CD4-positive, CD25-positive, alpha-beta regulatory T cell (primary cell): ENCODE data around the gene PIP5K1C. TPM values are rescaled to one million over a fixed set of nuclear protein-coding genes. Genes with fewer than 3 reads are reported as not detected.

Experiments used
- ATAC-seq, 2 donors: fragments of 150-1000 bp; cut with Tn5 transposase; one replicate each; pipeline ENCODE4 v1.10.0; 2021; ENCODE audit warnings: low read depth in 2 of 2, moderate number of reproducible peaks in 2 of 2, moderate library complexity in 1 of 2
- DNase-seq, 3 donors: peaks; one replicate each; pipeline versions ENCODE4 v3.0.0 to v3.0.0-alpha.2; 2012 to 2022; ENCODE audit warnings: mixed read lengths in 1 of 3
- H3K27ac ChIP-seq: one replicate; pipeline ENCODE4 v1.7.0; 2013; ENCODE audit warnings: mild to moderate bottlenecking, low read length; ENCODE audit not compliant: insufficient read depth, poor library complexity, severe bottlenecking
- H3K27me3 ChIP-seq: one replicate; pipeline ENCODE4 v1.7.0; 2013; ENCODE audit warnings: low read length; ENCODE audit not compliant: control insufficient read depth, insufficient read depth
- H3K36me3 ChIP-seq: one replicate; pipeline ENCODE4 v1.7.0; 2013; ENCODE audit warnings: mild to moderate bottlenecking, low read length, moderate library complexity; ENCODE audit not compliant: control insufficient read depth, insufficient read depth
- H3K4me1 ChIP-seq: 2 replicates; pipeline ENCODE4 v1.7.0; 2013; ENCODE audit warnings: mild to moderate bottlenecking, low read length; ENCODE audit not compliant: insufficient read depth, control insufficient read depth, poor library complexity, severe bottlenecking
- H3K4me3 ChIP-seq: one replicate; pipeline ENCODE4 v1.7.0; 2013; ENCODE audit warnings: low read depth, mild to moderate bottlenecking, low read length, moderate library complexity
- H3K9me3 ChIP-seq, 2 experiments: 1 replicate in 1 of 2; 2 replicates in 1 of 2; pipeline ENCODE4 v1.7.0; 2013; ENCODE audit warnings: low read length in 2 of 2, mild to moderate bottlenecking in 1 of 2, moderate library complexity in 1 of 2; ENCODE audit not compliant: control insufficient read depth in 2 of 2
- H3K27ac Mint-ChIP-seq, 3 donors: one replicate each; pipeline ENCODE4 v1.8.0; 2020 to 2022; ENCODE audit warnings: mild to moderate bottlenecking in 3 of 3, mixed read lengths in 3 of 3, moderate library complexity in 2 of 3
- H3K27me3 Mint-ChIP-seq: one replicate; pipeline ENCODE4 v1.8.0; 2022; ENCODE audit warnings: mild to moderate bottlenecking, mixed read lengths
- H3K36me3 Mint-ChIP-seq: one replicate; pipeline ENCODE4 v1.8.0; 2020; ENCODE audit warnings: mixed read lengths
- H3K4me1 Mint-ChIP-seq, 4 donors: one replicate each; pipeline ENCODE4 v1.8.0; 2020 to 2022; ENCODE audit warnings: mixed read lengths in 4 of 4, mild to moderate bottlenecking in 1 of 4
- H3K4me3 Mint-ChIP-seq, 4 donors: one replicate each; pipeline ENCODE4 v1.8.0; 2020 to 2022; ENCODE audit warnings: mild to moderate bottlenecking in 4 of 4, mixed read lengths in 4 of 4, moderate library complexity in 3 of 4
- H3K9me3 Mint-ChIP-seq, 7 donors: one replicate each; pipeline ENCODE4 v1.8.0; 2020 to 2022; ENCODE audit warnings: mixed read lengths in 7 of 7, mild to moderate bottlenecking in 3 of 7, moderate library complexity in 2 of 7
- polyA plus RNA-seq, 4 donors: library from polyadenylated mRNA; unstranded; fragments of 300-500 nt; fragmentation: Illumina TruSeq; gene quantifications; one replicate each; pipeline ENCODE4 v1.2.3, GENCODE V29; 2021
- total RNA-seq: library from RNA; stranded (reverse); gene quantifications from one replicate; pipeline ENCODE4 v1.2.3, GENCODE V29; 2022

Gene PIP5K1C
- total and polyA plus RNA-seq, 5 donors from 2014 or later: 3.8 to 28.1 (median 4.5) TPM

DNA sequence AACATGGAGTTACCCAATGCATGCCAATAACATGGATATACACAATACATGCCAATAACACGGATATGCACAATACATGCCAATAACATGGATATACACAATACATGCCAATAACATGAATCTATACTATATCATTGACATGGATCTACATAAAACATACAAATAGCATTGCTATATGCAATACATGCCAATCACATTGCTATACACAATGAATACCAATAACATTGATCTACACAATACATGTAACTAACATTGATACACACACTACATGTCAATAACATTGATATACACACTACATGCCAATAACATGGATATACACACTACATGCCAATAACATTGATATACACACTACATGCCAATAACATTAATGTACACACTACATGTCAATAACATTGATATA, 932 bp upstream of the PIP5K1C start:
- Mint-ChIP-seq H3K36me3 (no peaks in the 10 kb centered on the region), H3K4me1 (peaks cover 0 to 39% (median 13%) of the 10 kb centered on the region in 4 donors), H3K4me3 (peak overlapping the region; percentile 59 to 79 (median 70)), H3K27me3 (peaks cover 11% of the 10 kb centered on the region), H3K9me3 (no peaks in the 10 kb centered on the region), H3K27ac (peak overlapping the region in 2 of 3 donors; percentile 84 to 88)
- no peak overlapping the region for H3K4me3 ChIP-seq
- H3K27me3 ChIP-seq: no peaks in the 10 kb centered on the region
- peaks cover 19% of the 10 kb centered on the region for H3K4me1 ChIP-seq
- H3K36me3 ChIP-seq: no peaks in the 10 kb centered on the region
- H3K27ac ChIP-seq: no peak overlapping the region
- no peaks in the 10 kb centered on the region for H3K9me3 ChIP-seq
- no peak for ATAC-seq
- no peak for DNase-seq

DNA sequence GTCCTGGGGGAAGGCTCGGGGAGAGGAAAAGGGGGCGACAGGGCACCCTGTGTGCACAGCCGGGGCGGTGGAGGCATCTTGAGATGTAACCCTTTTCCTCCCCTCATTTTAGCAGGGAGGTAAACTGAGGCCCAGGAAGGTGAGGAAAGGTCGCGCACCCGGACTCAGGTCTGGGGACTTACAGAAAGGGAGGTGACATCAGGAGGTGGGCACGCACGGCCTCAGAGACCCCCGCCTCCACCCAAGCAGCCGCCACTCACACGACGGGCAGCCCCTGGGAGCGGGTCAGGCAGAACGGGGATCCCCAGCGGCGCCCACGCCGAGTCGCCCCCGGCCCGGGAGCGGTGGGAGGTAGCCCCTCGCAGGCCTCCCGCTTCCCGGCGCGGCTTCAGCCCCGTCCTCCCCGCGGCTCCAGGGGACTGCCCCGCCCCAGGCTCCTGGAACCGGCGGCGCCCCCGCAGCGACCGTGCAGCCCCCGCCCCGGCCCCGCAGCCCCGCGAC, 477 bp downstream of the PIP5K1C start:
- Mint-ChIP-seq H3K4me3 (peak overlapping the region; percentile 90 to 96 (median 92)), H3K27me3 (no peaks in the 10 kb centered on the region), H3K9me3 (no peaks in the 10 kb centered on the region), H3K4me1 (peaks cover 0 to 39% (median 11%) of the 10 kb centered on the region in 4 donors), H3K27ac (peak overlapping the region in 2 of 3 donors; percentile 88 to 89), H3K36me3 (no peaks in the 10 kb centered on the region)
- H3K27me3 ChIP-seq: no peaks in the 10 kb centered on the region
- DNase-seq: no peak
- H3K4me1 ChIP-seq: peaks cover 17% of the 10 kb centered on the region
- H3K36me3 ChIP-seq: no peaks in the 10 kb centered on the region
- ATAC-seq: no peak
- no peaks in the 10 kb centered on the region for H3K9me3 ChIP-seq
- H3K27ac ChIP-seq: no peak overlapping the region
- H3K4me3 ChIP-seq: peak overlapping the region; percentile 53

DNA sequence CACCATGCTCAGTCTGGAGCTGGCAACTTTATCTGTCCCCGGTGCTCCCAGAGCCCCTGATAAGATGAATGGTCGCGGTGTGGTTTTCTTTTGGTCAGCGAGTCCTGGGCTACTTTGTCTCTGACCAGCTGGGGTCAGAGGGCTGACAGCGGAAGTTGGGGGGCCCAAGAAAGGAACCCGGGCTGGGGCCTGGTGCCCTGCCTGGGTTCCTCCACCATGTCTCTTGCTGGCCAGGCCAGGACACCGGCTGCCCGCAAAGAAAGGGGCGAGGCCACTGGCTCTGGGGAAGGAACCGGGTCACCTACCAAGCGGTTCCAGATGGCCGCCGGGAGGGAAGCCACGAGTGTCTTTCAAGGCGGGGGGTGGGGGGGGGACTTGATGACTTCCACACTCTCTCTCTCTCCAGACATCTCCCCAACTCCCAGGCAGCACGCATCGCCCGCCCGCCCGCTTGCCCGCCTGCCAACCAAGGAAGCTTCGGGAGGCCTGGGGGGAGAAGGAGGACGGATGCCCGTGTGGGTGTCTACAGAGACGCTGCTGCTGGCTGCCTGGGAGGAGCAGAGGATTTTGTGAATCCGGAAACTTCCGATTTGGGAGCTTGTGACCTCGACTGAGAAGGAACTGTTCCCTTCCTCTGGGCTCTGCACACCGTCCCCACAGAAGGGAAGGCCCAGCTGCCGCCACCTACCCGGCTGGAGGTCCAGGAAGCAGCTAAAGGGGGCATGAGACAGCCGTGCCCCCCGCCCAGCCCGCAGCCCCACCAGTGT, 1.1 kb downstream of the PIP5K1C start:
- Histone ChIP-seq H3K9me3 (no peaks in the 10 kb centered on the region), H3K4me1 (peaks cover 17% of the 10 kb centered on the region), H3K36me3 (no peaks in the 10 kb centered on the region), H3K4me3 (peak overlapping the region; percentile 53), H3K27ac (no peak overlapping the region), H3K27me3 (no peaks in the 10 kb centered on the region)
- ATAC-seq (no peak), DNase-seq (peak in 1 of 3 donors; percentile 54)
- Mint-ChIP-seq H3K4me1 (peaks cover 0 to 43% (median 11%) of the 10 kb centered on the region in 4 donors), H3K4me3 (peak overlapping the region; percentile 90 to 96 (median 92)), H3K27ac (peak overlapping the region in 2 of 3 donors; percentile 88 to 89), H3K9me3 (no peaks in the 10 kb centered on the region), H3K27me3 (no peaks in the 10 kb centered on the region), H3K36me3 (no peaks in the 10 kb centered on the region)

DNA sequence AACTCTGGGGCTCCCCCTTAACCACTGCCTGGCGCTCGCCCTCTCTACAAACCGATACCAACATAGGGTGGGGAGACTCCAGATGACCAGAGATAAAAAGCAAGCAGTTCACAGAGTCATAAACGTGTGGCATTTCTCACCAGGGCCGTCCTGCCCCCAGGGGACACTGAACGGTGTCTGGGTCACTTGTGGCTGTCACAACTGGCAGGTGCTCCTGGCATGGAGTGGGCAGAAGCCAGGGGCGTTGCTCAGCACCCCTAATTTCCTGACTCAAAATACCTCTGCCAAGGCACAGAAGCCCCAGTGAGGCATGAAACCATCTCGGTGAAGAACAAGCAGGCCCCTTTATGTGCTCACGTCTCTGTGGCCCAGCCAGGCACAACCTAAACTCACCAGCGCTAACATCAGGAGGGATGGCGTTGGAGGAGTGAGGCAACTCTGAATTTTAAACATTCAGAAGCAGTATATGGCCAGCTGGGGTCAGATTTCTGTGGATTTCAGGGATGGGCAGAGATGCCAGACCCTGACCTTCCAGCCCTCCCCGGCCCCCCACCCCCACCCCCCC, 1.8 kb downstream of the PIP5K1C start:
- Histone ChIP-seq H3K4me1 (peaks cover 17% of the 10 kb centered on the region), H3K9me3 (no peaks in the 10 kb centered on the region), H3K4me3 (no peak overlapping the region), H3K36me3 (no peaks in the 10 kb centered on the region), H3K27me3 (no peaks in the 10 kb centered on the region), H3K27ac (no peak overlapping the region)
- H3K36me3 Mint-ChIP-seq: no peaks in the 10 kb centered on the region
- no peak for ATAC-seq
- H3K9me3 Mint-ChIP-seq: no peaks in the 10 kb centered on the region
- no peaks in the 10 kb centered on the region for H3K27me3 Mint-ChIP-seq
- peaks cover 0 to 43% (median 11%) of the 10 kb centered on the region in 4 donors for H3K4me1 Mint-ChIP-seq
- no peak for DNase-seq
- H3K4me3 Mint-ChIP-seq: peak overlapping the region; percentile 54 to 91 (median 86)
- peak overlapping the region in 1 of 3 donors; percentile 88 for H3K27ac Mint-ChIP-seq

DNA sequence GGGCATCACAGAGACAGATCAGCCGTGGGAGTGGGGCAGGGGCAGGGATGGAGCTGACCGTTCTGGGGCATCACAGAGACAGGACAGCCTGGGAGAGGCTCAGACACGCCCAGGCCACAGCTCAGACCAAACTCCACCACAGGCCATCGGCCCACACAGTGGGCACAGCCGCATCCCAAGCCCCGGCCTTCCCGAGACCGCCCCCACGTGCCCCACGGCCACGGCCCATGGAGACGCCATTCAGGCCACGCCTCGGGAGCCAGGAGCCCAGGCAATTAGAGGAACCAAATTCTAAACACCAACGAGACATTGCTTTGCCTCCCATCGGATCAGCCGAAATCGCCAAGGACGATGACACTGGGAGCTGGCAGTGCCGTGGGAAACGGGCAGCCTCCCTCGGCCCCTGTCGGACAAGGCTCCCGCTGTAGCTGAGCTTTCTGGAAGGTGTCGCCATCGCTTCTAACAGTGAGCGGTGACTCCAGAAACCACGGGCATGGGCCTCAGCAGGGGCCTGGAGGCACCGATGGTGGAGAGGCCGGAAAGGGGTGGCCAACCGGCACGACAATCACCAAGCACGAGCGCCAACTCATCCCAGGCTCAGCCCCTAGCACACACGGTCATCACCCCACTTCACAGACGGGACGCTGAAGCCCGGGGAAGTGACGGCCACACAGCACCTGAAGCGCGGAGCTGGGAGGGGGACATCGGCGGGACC, 2.4 kb downstream of the PIP5K1C start:
- Mint-ChIP-seq H3K9me3 (no peaks in the 10 kb centered on the region), H3K4me3 (peak overlapping the region; percentile 83 to 91 (median 86)), H3K27ac (peak overlapping the region in 1 of 3 donors; percentile 88), H3K27me3 (no peaks in the 10 kb centered on the region), H3K36me3 (no peaks in the 10 kb centered on the region), H3K4me1 (peaks cover 0 to 44% (median 11%) of the 10 kb centered on the region in 4 donors)
- ATAC-seq (no peak), DNase-seq (no peak)
- no peak overlapping the region for H3K27ac ChIP-seq
- peaks cover 17% of the 10 kb centered on the region for H3K4me1 ChIP-seq
- H3K4me3 ChIP-seq: no peak overlapping the region
- H3K27me3 ChIP-seq: no peaks in the 10 kb centered on the region
- no peaks in the 10 kb centered on the region for H3K36me3 ChIP-seq
- H3K9me3 ChIP-seq: no peaks in the 10 kb centered on the region

DNA sequence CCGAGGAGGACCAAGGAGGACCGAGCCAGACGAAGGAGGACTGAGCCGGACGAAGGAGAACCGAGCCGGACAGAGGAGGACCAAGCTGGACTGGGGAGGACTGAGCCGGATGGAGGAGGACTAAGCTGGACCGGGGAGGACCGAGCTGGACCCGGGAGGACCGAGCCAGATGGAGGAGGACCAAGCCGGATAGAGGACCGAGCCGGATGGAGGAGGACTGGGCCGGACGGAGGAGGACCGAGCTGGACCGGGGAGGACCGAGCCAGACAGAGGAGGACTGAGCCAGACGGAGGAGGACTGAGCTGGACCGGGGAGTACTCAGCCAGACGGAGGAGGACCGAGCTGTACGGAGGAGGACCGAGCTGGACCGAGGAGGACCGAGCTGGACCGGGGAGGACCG, 3.2 kb downstream of the PIP5K1C start:
- no peaks in the 10 kb centered on the region for H3K27me3 ChIP-seq
- Mint-ChIP-seq H3K36me3 (no peaks in the 10 kb centered on the region), H3K27me3 (no peaks in the 10 kb centered on the region), H3K4me3 (peak overlapping the region in 3 of 4 donors; percentile 50 to 93 (median 67)), H3K27ac (peak overlapping the region in 1 of 3 donors; percentile 52), H3K4me1 (peaks cover 0 to 50% (median 12%) of the 10 kb centered on the region in 4 donors), H3K9me3 (no peaks in the 10 kb centered on the region)
- ATAC-seq (no peak), DNase-seq (no peak)
- no peaks in the 10 kb centered on the region for H3K36me3 ChIP-seq
- no peak overlapping the region for H3K27ac ChIP-seq
- H3K9me3 ChIP-seq: no peaks in the 10 kb centered on the region
- peaks cover 17% of the 10 kb centered on the region for H3K4me1 ChIP-seq
- no peak overlapping the region for H3K4me3 ChIP-seq

DNA sequence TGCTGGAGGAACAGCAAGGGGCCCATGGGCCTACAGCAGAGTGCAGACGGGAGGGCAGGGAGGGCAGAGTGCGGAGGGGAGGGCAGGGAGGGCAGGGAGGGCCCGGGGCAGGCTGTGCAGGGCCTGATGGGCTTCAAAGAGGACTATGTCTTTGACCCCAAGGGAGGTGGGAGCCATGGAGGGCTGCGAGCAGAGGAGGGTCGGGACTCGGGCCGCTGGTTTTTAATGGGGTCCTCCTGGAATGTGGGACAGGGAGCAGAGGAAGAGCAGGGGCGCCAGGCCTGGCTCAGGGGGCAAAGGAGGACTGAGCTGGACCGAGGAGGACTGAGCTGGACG, 3.6 kb downstream of the PIP5K1C start:
- H3K36me3 ChIP-seq: no peaks in the 10 kb centered on the region
- no peak for ATAC-seq
- Mint-ChIP-seq H3K4me3 (peak overlapping the region in 3 of 4 donors; percentile 50 to 93 (median 67)), H3K9me3 (no peaks in the 10 kb centered on the region), H3K36me3 (no peaks in the 10 kb centered on the region), H3K4me1 (peaks cover 0 to 51% (median 12%) of the 10 kb centered on the region in 4 donors), H3K27me3 (no peaks in the 10 kb centered on the region), H3K27ac (peak overlapping the region in 1 of 3 donors; percentile 20)
- no peaks in the 10 kb centered on the region for H3K27me3 ChIP-seq
- no peak overlapping the region for H3K4me3 ChIP-seq
- DNase-seq: no peak
- no peaks in the 10 kb centered on the region for H3K9me3 ChIP-seq
- H3K4me1 ChIP-seq: peaks cover 17% of the 10 kb centered on the region
- no peak overlapping the region for H3K27ac ChIP-seq
